Measurements from ENCODE around the gene SCN7A. TPM values are rescaled to one million over a fixed set of nuclear protein-coding genes. Genes with fewer than 3 reads are reported as not detected.

SCN7A gene
- total RNA-seq, 1 experiment from 2014 or later: not detected

DNA sequence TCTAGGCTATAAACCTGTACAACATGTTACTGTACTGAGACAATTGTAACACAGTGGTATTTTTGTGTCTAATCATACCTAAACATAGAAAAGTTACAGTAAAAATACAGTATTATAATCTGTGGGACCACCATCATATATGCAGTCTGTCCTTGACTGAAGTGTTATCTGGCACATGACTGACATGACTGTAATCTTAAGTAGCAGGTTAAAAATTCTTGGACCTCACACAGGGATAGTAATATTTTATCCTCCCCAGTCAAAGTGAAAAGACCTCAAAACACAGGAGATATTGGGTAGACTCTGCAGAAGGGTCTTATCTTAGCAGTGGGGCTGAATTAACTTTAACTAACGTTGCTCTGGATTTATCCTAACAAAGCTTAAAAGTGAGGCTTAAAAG, 113.4 kb downstream of the SCN7A start:
- intact Hi-C loops (cut with micrococcal nuclease; ENCODE audit: unreplicated experiment): no loop called here
- Histone ChIP-seq H3K36me3 (ENCODE audit: insufficient read depth, low read length, poor library complexity, severe bottlenecking) (no peaks in the 10 kb centered on the region), H3K9me3 (ENCODE audit: low read depth, low read length, poor library complexity, severe bottlenecking) (no peaks in the 10 kb centered on the region), H3K27ac (ENCODE audit: low read depth, low read length, poor library complexity, severe bottlenecking) (no peak overlapping the region), H3K4me3 (ENCODE audit: low read depth, low read length, poor library complexity, severe bottlenecking) (no peak overlapping the region), H3K27me3 (replicated peaks; ENCODE audit: insufficient read depth, low read depth, low read length, poor library complexity) (no peaks in the 10 kb centered on the region), H3K4me1 (ENCODE audit: insufficient read depth, low read length, poor library complexity, severe bottlenecking) (no peaks in the 10 kb centered on the region)
- TF ChIP-seq, protein P1, sequence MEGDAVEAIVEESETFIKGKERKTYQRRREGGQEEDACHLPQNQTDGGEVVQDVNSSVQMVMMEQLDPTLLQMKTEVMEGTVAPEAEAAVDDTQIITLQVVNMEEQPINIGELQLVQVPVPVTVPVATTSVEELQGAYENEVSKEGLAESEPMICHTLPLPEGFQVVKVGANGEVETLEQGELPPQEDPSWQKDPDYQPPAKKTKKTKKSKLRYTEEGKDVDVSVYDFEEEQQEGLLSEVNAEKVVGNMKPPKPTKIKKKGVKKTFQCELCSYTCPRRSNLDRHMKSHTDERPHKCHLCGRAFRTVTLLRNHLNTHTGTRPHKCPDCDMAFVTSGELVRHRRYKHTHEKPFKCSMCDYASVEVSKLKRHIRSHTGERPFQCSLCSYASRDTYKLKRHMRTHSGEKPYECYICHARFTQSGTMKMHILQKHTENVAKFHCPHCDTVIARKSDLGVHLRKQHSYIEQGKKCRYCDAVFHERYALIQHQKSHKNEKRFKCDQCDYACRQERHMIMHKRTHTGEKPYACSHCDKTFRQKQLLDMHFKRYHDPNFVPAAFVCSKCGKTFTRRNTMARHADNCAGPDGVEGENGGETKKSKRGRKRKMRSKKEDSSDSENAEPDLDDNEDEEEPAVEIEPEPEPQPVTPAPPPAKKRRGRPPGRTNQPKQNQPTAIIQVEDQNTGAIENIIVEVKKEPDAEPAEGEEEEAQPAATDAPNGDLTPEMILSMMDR (conservative IDR thresholded peaks at IDR 0.05; ENCODE audit: low read depth, low read length): no peak
- no peak for TF ChIP-seq EZH2 (IDR thresholded peaks at IDR 0.05; ENCODE audit: borderline replicate concordance, low read depth, low read length, poor library complexity, severe bottlenecking)
- ChIA-PET CTCF (no interaction called here), POLR2A (ENCODE audit: low non-redundant PET) (no interaction called here)
- DNase-seq (ENCODE audit: low spot score): no peak
- no TSS peak for BruUV-seq (replicated peaks)

DNA sequence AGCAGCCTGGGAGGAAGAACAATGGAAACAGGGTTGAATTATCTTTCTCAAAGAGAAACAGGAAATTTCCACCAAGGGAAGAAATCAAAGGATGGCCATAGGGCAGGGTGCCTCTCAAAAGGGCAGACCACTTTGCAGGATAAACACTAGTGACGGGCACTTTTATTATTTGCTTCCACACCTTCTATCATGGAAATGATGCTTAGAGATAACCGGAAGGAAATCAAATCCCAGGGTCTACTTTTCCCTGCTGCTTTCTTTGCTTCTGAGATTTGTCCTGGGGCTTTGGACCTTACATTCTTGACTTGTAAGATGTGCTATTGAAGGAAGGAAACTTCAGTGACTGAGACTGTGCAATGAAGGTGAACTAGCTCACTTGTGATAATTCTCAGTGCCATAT, 117.2 kb downstream of the SCN7A start:
- DNase-seq (ENCODE audit: low spot score): no peak
- no TSS peak for BruUV-seq (replicated peaks)
- intact Hi-C loops (cut with micrococcal nuclease; ENCODE audit: unreplicated experiment): no loop called here
- Histone ChIP-seq H3K4me3 (ENCODE audit: low read depth, low read length, poor library complexity, severe bottlenecking) (no peak overlapping the region), H3K9me3 (ENCODE audit: low read depth, low read length, poor library complexity, severe bottlenecking) (no peaks in the 10 kb centered on the region), H3K27ac (ENCODE audit: low read depth, low read length, poor library complexity, severe bottlenecking) (no peak overlapping the region), H3K27me3 (replicated peaks; ENCODE audit: insufficient read depth, low read depth, low read length, poor library complexity) (no peaks in the 10 kb centered on the region), H3K4me1 (ENCODE audit: insufficient read depth, low read length, poor library complexity, severe bottlenecking) (peaks cover 19% of the 10 kb centered on the region), H3K36me3 (ENCODE audit: insufficient read depth, low read length, poor library complexity, severe bottlenecking) (no peaks in the 10 kb centered on the region)
- TF ChIP-seq, protein P1 (conservative IDR thresholded peaks at IDR 0.05; ENCODE audit: low read depth, low read length): no peak
- TF ChIP-seq EZH2 (IDR thresholded peaks at IDR 0.05; ENCODE audit: borderline replicate concordance, low read depth, low read length, poor library complexity, severe bottlenecking): no peak
- ChIA-PET CTCF (no interaction called here), POLR2A (ENCODE audit: low non-redundant PET) (no interaction called here)

DNA sequence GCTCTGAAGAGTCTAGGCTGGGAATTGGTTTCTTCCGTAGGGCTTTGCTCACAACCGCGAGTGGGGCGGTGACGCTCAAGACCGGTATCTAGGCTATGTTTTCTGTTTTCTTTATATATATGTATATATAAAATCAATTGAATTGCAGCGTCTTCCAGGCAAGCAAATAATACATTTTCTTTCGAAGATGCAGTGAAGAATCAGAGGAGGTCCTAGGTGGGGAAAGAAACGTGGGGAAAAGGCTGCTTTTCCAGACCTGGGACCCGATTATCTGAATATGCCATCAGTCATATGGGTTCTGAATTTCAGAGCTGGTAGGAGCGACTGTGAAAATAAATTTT, 117.6 kb downstream of the SCN7A start:
- intact Hi-C loops (cut with micrococcal nuclease; ENCODE audit: unreplicated experiment): no loop called here
- no TSS peak for BruUV-seq (replicated peaks)
- peak overlapping the region; percentile 51 for H3K4me3 ChIP-seq (ENCODE audit: low read depth, low read length, poor library complexity, severe bottlenecking)
- ChIA-PET POLR2A (ENCODE audit: low non-redundant PET) (no interaction called here), CTCF (interaction anchor here (0.6 to 0.7 kb wide), 2 partner anchors 13 to 403 kb away, joined by 3 to 7 read pairs; no protein-coding TSS in a partner anchor)
- no peaks in the 10 kb centered on the region for H3K36me3 ChIP-seq (ENCODE audit: insufficient read depth, low read length, poor library complexity, severe bottlenecking)
- TF ChIP-seq EZH2 (IDR thresholded peaks at IDR 0.05; ENCODE audit: borderline replicate concordance, low read depth, low read length, poor library complexity, severe bottlenecking): no peak
- TF ChIP-seq, protein P1 (conservative IDR thresholded peaks at IDR 0.05; ENCODE audit: low read depth, low read length): no peak
- no peak overlapping the region for H3K27ac ChIP-seq (ENCODE audit: low read depth, low read length, poor library complexity, severe bottlenecking)
- no peaks in the 10 kb centered on the region for H3K27me3 ChIP-seq (replicated peaks; ENCODE audit: insufficient read depth, low read depth, low read length, poor library complexity)
- peaks cover 19% of the 10 kb centered on the region for H3K4me1 ChIP-seq (ENCODE audit: insufficient read depth, low read length, poor library complexity, severe bottlenecking)
- DNase-seq (ENCODE audit: low spot score): no peak
- H3K9me3 ChIP-seq (ENCODE audit: low read depth, low read length, poor library complexity, severe bottlenecking): no peaks in the 10 kb centered on the region
